Measurements from ENCODE around the gene LGR4.
"Not testable (repeated sequence)": the region's sequence is repeated elsewhere in the genome, so short reads cannot be mapped to it uniquely, and the experiment has no call there.

LGR4 gene, protein sequence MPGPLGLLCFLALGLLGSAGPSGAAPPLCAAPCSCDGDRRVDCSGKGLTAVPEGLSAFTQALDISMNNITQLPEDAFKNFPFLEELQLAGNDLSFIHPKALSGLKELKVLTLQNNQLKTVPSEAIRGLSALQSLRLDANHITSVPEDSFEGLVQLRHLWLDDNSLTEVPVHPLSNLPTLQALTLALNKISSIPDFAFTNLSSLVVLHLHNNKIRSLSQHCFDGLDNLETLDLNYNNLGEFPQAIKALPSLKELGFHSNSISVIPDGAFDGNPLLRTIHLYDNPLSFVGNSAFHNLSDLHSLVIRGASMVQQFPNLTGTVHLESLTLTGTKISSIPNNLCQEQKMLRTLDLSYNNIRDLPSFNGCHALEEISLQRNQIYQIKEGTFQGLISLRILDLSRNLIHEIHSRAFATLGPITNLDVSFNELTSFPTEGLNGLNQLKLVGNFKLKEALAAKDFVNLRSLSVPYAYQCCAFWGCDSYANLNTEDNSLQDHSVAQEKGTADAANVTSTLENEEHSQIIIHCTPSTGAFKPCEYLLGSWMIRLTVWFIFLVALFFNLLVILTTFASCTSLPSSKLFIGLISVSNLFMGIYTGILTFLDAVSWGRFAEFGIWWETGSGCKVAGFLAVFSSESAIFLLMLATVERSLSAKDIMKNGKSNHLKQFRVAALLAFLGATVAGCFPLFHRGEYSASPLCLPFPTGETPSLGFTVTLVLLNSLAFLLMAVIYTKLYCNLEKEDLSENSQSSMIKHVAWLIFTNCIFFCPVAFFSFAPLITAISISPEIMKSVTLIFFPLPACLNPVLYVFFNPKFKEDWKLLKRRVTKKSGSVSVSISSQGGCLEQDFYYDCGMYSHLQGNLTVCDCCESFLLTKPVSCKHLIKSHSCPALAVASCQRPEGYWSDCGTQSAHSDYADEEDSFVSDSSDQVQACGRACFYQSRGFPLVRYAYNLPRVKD

DNA sequence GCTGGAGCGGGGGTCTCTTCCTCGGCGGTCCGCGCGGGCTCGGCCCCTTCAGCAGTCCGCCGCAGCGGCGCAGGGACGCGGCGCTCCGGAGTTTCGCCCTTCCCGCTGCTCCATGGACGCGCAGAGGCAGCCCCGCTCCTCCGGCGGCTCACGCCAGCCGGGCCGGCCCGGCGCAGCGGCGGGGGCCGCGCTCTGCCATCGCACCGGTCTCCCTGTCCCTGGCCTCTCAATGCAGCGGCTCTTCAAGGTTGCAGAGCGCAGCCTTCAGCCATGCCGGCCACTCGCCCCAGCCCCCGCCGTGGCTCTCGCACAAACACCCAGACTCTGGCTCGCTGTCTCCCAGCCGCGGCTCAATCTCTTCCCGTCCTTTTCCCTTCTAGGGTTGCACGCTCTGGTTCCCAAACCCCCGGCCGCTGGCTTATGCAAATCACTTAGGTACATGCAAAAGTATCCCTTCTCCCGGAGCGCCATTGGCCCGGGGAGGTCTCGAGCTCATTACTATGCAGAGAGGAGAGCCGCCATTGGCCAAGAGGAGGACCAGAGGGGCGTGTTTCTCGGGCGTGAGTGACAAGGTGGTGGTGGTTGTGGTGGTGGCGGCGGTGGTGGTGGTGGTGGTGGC, at the start of gene LGR4:
Gene LGR4, minus strand, starts transcription at position 393 of the 619 bp plus-strand sequence. CDS start 488 bp downstream, outside the sequence.
- Mint-ChIP-seq H3K36me3 (ENCODE audit: low read depth) (peaks cover 3% of the 10 kb centered on the region), H3K4me3 (peak within 1 kb of the TSS; percentile 84), H3K9me3 (no peaks in the 10 kb centered on the region), H3K4me1 (ENCODE audit: low read depth) (peaks cover 18% of the 10 kb centered on the region), H3K27ac (peak within 1 kb of the TSS; percentile 70), H3K27me3 (peaks cover 48% of the 10 kb centered on the region)
- DNase-seq, result peak; percentile 77

DNA sequence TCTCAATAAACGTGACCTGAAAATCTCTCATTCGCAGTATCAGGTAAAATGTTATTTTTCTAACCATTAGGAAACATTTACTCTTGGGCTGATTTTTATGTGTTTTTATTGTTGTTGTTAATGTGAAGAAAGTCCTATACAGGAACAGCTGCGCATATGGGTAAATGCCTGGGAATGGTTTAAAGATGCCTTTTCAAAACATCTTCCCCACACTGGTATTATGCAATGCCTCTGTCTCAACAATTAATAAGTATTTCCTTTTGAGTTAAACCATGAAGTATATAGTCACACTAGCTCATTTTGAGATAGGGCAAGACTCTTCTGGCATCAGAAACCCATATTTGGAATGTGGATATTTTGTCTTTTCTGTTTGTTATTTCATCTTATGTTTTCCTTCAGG, 47.6 kb upstream of the LGR4 start:
- no peak for DNase-seq
- Mint-ChIP-seq H3K36me3 (ENCODE audit: low read depth) (no peaks in the 10 kb centered on the region), H3K4me1 (ENCODE audit: low read depth) (no peaks in the 10 kb centered on the region), H3K27me3 (peaks cover 6% of the 10 kb centered on the region), H3K27ac (no peak overlapping the region), H3K9me3 (no peaks in the 10 kb centered on the region), H3K4me3 (no peak overlapping the region)

DNA sequence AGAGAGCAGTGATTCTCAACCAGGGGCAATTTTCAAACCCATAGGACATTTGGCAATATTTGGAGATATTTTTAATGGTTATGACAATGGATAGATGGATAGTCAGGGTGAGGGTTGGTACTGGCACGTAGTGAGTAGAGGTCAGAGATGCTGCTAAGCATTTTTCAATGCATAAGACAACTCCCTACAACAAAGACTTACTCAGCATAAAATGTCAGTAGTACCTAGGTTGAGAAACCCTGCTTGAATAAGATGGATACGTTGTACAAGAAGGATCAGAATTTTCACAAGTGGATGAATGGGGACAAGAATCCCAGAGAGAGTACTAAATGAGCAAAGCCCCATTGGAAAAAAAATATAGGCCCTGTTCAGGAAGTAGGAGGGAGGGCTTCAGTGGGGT, 45.9 kb upstream of the LGR4 start:
- no peaks in the 10 kb centered on the region for H3K4me1 Mint-ChIP-seq (ENCODE audit: low read depth)
- H3K27me3 Mint-ChIP-seq, result peaks cover 6% of the 10 kb centered on the region
- H3K27ac Mint-ChIP-seq, result no peak overlapping the region
- DNase-seq, result no peak
- H3K4me3 Mint-ChIP-seq, result no peak overlapping the region
- peaks cover 5% of the 10 kb centered on the region for H3K9me3 Mint-ChIP-seq
- no peaks in the 10 kb centered on the region for H3K36me3 Mint-ChIP-seq (ENCODE audit: low read depth)

DNA sequence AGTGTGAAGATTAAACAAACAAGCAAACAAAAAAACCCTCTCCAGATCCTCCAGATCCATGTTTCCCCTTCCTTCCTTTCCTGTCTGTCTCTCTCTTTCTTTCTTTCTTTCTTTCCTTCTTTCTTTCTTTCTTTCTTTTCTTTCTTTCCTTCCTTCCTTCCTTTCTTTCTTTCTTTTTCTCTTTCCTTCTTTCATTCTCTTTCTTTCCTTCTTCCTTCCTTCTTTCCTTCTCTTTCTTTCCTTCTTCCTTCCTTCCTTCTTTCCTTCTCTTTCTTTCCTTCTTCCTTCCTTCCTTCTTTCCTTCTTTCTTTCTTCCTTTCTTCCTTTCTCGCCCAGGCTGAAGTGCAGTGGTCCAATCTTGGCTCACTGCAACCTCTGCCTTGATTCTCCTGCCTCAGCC, 44.9 kb upstream of the LGR4 start:
- H3K27ac Mint-ChIP-seq; H3K9me3 Mint-ChIP-seq; DNase-seq; H3K4me1 Mint-ChIP-seq (ENCODE audit: low read depth); H3K36me3 Mint-ChIP-seq (ENCODE audit: low read depth); H3K4me3 Mint-ChIP-seq; H3K27me3 Mint-ChIP-seq: not testable (repeated sequence)

DNA sequence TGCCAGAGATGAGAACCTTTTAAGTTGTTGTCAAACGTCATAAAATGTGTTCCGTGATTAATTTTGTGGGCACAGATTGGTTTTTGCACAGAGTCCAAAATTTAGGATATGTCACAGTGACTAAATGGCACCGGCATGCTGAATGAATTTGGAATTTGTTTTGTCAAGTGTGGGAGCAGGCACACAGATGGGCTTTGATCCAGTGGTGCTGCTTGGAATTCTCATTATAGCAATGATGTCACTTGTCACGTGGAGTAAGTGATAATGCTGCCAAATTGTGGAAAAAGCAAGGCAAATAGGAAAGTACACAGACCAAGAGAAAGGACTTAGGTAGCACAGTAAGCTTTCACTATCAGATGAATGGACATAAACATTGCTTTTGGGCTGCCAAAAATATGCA, 42.0 kb upstream of the LGR4 start:
- Mint-ChIP-seq H3K4me1 (ENCODE audit: low read depth) (peaks cover 1% of the 10 kb centered on the region), H3K36me3 (ENCODE audit: low read depth) (peaks cover 5% of the 10 kb centered on the region), H3K4me3 (no peak overlapping the region), H3K9me3 (peaks cover 5% of the 10 kb centered on the region), H3K27me3 (peaks cover 6% of the 10 kb centered on the region), H3K27ac (no peak overlapping the region)
- DNase-seq, result no peak

DNA sequence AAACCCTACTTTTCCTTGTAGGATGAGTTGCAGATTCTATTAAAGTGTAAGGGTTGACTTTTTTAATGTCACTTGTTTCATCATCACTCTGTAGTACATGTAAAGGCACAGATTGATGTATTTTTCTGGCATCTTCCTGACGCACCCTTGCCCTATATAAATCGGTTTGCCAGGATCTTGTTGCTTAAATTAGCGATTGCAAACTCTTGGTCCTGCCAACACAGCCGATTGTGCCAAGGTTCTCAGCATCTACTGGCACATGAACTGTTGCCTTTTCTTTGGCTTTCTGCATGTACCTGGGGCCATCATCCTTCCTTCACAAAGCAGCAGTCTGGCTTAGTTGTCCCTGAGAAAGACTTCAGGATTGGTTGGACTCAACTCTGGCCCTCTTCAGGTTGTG, 41.5 kb upstream of the LGR4 start:
- peaks cover 6% of the 10 kb centered on the region for H3K27me3 Mint-ChIP-seq
- peaks cover 5% of the 10 kb centered on the region for H3K9me3 Mint-ChIP-seq

DNA sequence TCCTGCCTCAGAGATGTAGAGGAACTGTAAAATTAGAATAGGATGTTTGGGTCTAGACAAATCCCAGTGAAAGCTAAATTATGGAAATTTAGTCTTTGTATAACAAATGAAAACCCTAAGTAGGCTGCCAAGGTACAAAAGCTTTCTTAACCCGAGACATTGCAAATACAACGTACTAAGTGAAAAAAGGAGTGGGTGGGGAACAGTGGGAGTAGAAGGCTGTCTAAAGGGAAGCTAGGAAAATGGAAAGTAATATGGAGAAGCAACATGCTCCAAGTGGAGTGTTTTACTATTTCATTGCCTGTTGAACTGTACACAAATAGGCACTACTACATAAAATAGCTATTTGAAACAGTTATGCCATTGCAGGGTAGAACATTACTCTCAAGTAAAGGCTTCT, 40.8 kb upstream of the LGR4 start:
- DNase-seq, result no peak
- H3K27ac Mint-ChIP-seq, result no peak overlapping the region

More for the DNA sequence above, 41.5 kb upstream of the LGR4 start:
- Mint-ChIP-seq H3K36me3 (ENCODE audit: low read depth) (peaks cover 5% of the 10 kb centered on the region), H3K4me3 (no peak overlapping the region), H3K27ac (no peak overlapping the region), H3K4me1 (ENCODE audit: low read depth) (peaks cover 1% of the 10 kb centered on the region)
- no peak for DNase-seq

DNA sequence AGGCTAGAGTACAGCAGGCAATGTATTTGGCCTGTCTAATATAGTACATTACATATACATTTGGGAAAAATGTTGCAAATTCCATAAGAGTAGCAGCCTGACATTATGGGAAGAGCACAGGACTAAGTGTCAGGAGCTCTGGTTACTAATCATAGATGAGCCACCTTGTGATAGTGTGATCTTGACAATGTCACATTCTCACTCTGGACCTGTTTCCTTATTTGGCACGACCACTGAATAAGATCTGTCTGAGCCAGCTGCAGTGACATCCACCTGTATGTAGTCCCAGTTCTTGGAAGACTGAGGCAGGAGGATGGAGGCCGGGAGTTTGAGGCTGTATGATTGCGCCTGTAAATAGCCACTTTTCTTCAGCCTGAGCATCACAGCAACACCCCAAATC, 39.6 kb upstream of the LGR4 start:
- H3K27me3 Mint-ChIP-seq, result peaks cover 5% of the 10 kb centered on the region
- H3K9me3 Mint-ChIP-seq, result peaks cover 5% of the 10 kb centered on the region
- H3K36me3 Mint-ChIP-seq (ENCODE audit: low read depth), result peaks cover 19% of the 10 kb centered on the region
- H3K4me3 Mint-ChIP-seq, result no peak overlapping the region
- no peak for DNase-seq
- peaks cover 15% of the 10 kb centered on the region for H3K4me1 Mint-ChIP-seq (ENCODE audit: low read depth)
- H3K27ac Mint-ChIP-seq, result no peak overlapping the region

More for the DNA sequence above, 40.8 kb upstream of the LGR4 start:
- H3K4me1 Mint-ChIP-seq (ENCODE audit: low read depth), result peaks cover 5% of the 10 kb centered on the region
- H3K9me3 Mint-ChIP-seq, result peaks cover 5% of the 10 kb centered on the region
- H3K27me3 Mint-ChIP-seq, result peaks cover 6% of the 10 kb centered on the region
- peaks cover 10% of the 10 kb centered on the region for H3K36me3 Mint-ChIP-seq (ENCODE audit: low read depth)
- H3K4me3 Mint-ChIP-seq, result no peak overlapping the region

DNA sequence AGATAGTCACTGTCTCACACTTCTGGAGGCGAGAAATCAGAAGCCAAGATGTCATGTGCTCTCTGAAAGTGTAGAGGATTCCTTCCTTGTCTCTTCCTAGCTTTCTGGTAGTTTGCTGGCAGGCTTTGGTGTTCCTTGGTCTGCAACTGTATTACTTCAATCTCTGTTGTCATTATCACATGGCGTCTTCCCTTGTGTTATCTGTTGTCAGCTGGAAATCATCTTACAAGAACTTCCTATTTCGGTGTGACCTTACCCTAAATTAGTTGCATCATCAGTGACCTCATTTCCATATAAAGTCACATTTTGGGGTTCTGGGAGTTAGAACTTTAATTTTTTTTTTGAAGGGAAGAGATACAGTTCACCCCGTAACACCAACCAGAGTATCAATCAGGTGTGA, 37.3 kb upstream of the LGR4 start:
- Mint-ChIP-seq H3K4me1 (ENCODE audit: low read depth) (peaks cover 24% of the 10 kb centered on the region), H3K27me3 (no peaks in the 10 kb centered on the region), H3K4me3 (no peak overlapping the region), H3K9me3 (peaks cover 5% of the 10 kb centered on the region), H3K36me3 (ENCODE audit: low read depth) (peaks cover 32% of the 10 kb centered on the region), H3K27ac (no peak overlapping the region)
- DNase-seq, result no peak

DNA sequence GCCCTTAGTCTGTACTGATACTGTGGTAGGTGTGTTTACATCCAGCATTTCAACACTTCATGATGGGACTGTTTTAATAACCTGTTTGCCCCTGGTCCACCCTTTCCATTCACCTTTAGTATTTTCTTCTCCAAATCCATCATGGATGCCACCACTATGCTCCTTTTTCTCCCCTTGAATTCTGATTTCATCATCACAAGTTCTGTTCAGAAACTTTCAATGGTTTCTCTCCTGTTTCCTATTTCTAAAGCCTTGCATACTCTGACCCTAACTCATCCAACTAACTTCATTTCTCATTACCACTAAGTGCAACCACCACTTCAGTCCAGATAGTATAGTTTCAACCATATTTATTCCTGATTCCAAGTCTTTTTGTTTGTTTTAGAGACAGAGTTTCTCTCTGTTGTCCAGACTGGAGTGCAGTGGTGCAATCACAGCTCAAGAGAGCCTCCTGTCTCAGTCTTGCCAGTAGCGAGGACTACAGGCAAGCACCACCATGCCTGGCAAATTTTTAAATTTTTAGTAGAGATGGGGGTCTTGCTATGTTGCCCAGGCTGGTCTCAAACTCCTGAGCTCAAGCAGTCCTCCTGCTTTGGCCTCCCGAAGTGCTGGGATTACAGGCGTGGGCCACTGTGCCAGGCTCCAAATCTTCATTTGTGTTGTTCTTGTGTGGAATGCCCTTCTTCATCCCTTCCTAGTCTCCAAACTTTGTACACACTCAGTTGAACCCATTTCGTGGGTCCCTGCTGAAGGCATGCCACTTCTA, 35.1 kb upstream of the LGR4 start:
- peak overlapping the region; percentile 98 for H3K27ac Mint-ChIP-seq
- peak overlapping the region; percentile 99 for H3K4me3 Mint-ChIP-seq
- no peak for DNase-seq
- peaks cover 40% of the 10 kb centered on the region for H3K4me1 Mint-ChIP-seq (ENCODE audit: low read depth)
- peaks cover 44% of the 10 kb centered on the region for H3K36me3 Mint-ChIP-seq (ENCODE audit: low read depth)
- H3K9me3 Mint-ChIP-seq, result no peaks in the 10 kb centered on the region
- no peaks in the 10 kb centered on the region for H3K27me3 Mint-ChIP-seq

DNA sequence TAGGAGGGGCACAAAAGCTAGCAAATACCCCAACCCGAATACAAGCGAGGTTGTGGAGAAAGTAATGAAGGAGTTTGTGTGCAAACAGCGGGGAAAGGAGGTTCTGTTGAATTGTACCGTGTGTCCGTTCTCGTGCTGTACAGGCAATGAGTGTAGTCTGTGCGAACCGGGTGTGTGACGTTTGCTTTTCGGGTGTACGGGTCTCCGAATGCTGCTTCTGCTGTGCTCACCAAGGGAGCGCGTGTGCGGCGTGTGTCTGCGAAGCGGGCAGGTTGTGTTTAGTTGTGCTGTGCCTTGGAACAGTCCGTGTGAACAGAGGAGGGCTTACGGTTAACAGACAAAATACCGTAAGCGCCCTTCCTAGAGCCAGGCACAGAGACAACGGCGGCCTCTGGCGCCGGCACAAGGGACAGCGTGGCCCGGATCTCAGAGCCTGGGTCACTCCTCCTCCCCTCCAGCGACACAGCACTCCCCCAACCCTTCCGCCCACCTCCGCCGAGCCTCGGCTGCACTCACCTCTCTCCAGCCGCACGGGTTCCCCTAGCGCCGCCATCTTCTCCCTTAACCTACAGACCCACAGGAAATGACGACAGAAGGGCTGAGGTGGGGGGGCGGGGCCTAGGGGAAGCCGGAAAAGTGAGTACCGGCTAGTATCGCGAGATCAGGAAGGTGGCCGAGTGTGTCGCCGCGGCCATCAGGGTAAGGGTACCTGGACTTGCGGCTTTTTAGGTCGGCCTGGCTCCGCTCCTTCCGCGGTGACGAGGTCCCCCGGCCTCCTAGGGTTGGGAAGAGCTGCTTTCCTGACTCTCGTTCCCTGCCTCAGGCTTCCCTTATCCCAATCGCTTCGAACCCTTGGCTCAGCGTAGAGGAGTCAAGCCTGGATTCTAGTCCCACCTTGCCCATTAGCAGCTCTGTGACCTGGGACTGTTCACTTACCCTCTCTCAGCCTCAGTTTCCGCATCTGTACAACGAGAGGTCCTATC, 33.9 kb upstream of the LGR4 start, which contains the start of gene LIN7C:
Gene LIN7C, minus strand, starts transcription at position 570 of the 983 bp plus-strand sequence. Its CDS starts 17 bp downstream, at position 553.
- H3K4me3 Mint-ChIP-seq, result peak within 1 kb of the TSS; percentile 99
- H3K27ac Mint-ChIP-seq, result peak within 1 kb of the TSS; percentile 98
- no peaks in the 10 kb centered on the region for H3K9me3 Mint-ChIP-seq
- peaks cover 56% of the 10 kb centered on the region for H3K36me3 Mint-ChIP-seq (ENCODE audit: low read depth)
- peaks cover 51% of the 10 kb centered on the region for H3K4me1 Mint-ChIP-seq (ENCODE audit: low read depth)
- peak; percentile 93 for DNase-seq
- no peaks in the 10 kb centered on the region for H3K27me3 Mint-ChIP-seq

DNA sequence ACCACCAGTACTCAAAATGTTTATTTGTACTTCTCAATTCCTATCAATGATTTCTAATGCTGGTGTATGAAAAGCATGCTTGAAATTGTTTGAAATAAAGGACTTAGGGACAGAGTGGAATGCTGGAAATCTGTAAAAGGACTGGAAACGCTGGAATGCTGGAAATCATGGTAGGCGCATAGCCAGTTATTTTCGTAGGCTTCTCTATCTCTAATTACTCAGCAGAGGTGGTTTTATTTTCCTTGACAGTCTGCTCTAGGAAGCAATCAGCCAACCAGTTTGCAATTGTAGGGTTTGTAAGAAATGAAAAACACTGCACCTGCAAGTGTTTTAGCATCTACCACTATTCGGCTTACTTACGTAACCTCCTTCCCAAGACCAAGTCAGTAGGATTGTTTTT, 33.2 kb upstream of the LGR4 start:
- Mint-ChIP-seq H3K4me3 (peak overlapping the region; percentile 99), H3K27ac (peak overlapping the region; percentile 98), H3K27me3 (no peaks in the 10 kb centered on the region), H3K36me3 (ENCODE audit: low read depth) (peaks cover 59% of the 10 kb centered on the region), H3K9me3 (no peaks in the 10 kb centered on the region), H3K4me1 (ENCODE audit: low read depth) (peaks cover 51% of the 10 kb centered on the region)
- DNase-seq, result no peak

DNA sequence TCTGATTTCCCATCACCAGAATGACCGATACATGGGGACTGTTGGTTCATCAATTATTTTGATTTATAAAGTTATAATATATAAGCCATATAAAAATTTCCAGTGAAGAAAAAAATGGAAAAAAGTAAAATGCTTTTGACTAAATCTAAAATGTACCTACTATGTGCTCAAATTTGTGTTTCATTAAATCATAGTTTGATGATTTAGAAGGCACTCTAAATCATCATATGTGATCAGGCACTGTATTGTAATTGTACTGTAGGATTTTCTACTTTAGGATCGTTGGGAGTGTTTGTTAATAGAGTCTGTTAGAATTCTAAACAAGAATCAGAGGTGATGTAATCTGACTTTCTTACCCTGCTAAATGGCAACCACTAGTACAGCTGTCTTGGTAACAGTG, 31.6 kb upstream of the LGR4 start:
- Mint-ChIP-seq H3K27me3 (no peaks in the 10 kb centered on the region), H3K4me1 (ENCODE audit: low read depth) (peaks cover 55% of the 10 kb centered on the region), H3K4me3 (peak overlapping the region; percentile 99), H3K9me3 (no peaks in the 10 kb centered on the region), H3K27ac (no peak overlapping the region), H3K36me3 (ENCODE audit: low read depth) (peaks cover 69% of the 10 kb centered on the region)
- DNase-seq, result no peak

All from activated T-cell treated with anti-CD3 and anti-CD28 coated beads, Interleukin-2, amount 50 U/mL, for 24 hours (primary cell).